HG02610 (cell line): Measurements from ENCODE around the gene BCL2L14.

ENCODE experiments used
- ATAC-seq: cut with Tn5 transposase; IDR thresholded peaks from one replicate; pipeline ENCODE4 v1.9.1; 2021; ENCODE audit warnings: mild to moderate bottlenecking, moderate library complexity; ENCODE audit not compliant: unreplicated experiment

The BCL2L14 gene

DNA sequence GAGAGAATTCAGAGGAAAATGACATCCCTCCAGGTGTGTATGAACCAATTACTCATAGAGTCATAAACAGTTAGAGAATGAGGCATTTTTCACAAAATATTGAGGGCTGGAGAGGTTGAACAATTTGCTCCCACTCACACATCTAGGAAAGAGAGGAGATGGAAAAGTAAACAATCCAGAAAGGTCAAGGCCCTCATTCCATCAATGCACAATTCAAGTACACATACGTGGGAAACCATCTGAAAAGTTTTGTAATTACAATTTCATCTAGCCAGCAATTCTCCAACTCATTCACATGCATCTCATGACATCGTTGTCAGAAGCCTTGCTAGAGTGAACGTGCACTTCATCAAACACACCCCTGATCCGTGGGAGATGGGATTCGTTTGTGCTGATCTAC lies 15.7 kb upstream of the BCL2L14 start:
- ATAC-seq: no peak

- ATAC-seq: no peak
These were observed 13.8 kb upstream of the BCL2L14 start for GRCh38 chr12:12056951-12057350.

GRCh38 chr12:12064596-12064995 lies 6.1 kb upstream of the BCL2L14 start:
- ATAC-seq: no peak

GRCh38 chr12:12068751-12069150 lies 2.0 kb upstream of the BCL2L14 start:
- ATAC-seq: no peak

DNA sequence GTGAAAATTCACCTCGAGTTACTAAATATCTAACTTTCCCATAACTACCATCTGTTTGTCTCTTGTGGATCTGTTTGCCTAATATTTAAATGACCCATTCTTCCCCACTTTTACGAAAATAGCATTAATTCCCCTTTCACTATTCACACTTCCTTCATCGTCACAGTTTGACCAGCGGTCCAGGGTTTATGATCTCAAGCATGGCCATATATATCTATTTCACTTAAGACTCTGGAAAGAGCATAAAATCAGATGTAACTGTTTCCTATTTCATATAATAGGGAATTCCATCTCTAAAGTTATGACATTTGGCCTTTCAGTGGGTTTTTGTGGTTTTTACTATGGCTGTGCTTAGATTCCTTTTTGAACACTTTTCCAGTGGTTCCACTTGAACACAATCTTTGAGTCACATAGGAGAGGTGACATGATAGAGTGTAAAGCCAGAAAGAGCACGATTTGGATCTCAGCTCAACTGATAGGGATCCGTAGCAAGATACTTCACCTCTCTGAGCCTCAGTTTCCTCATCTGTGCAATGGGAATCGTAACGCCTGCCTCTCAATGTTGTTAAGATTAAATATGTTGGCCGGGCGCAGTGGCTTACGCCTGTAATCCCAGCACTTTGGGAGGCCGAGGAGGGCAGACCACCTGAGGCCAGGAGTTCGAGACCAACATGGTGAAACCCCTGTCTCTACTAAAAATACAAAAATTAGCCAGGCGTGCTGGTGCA lies 754 bp upstream of the BCL2L14 start:
- no peak for ATAC-seq

GRCh38 chr12:12072064-12072760 lies 1.5 kb downstream of the BCL2L14 start:
- peak; percentile 57 for ATAC-seq

DNA sequence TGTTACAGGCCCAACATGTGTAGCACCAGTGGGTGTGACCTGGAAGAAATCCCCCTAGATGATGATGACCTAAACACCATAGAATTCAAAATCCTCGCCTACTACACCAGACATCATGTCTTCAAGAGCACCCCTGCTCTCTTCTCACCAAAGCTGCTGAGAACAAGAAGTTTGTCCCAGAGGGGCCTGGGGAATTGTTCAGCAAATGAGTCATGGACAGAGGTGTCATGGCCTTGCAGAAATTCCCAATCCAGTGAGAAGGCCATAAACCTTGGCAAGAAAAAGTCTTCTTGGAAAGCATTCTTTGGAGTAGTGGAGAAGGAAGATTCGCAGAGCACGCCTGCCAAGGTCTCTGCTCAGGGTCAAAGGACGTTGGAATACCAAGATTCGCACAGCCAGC lies 8.6 kb downstream of the BCL2L14 start:
- no peak for ATAC-seq

DNA sequence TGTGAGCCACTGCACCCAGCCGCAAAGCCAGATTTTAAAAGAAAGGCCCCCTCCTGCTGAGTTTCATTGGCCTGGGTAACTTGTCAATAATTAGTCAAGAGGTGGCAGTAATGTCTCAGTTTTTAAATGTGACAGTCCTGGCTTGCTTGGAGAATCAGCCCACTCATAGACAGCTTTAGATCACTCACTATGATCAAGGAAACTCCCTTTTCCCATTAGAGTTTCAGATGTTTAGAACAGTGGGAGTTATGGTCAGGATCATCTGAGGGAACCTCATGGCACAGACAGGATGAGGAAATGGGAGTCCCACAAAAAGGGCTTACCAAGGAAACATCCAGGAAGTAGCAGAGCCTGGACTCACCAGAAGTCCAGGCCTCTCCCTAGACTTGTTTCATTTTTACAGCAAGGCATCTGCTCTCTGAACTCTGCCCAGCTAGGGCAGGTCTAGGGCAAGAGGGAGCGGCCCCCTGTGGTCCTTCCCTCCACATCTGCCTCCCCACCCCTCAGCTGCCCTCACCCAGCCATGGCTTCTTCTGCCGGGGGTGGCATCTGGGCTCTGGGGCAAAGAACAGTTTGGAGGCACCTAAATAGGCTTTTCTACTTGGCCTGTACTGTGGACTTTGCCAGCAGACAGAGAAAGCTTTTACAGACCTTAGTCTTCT lies 11.2 kb downstream of the BCL2L14 start:
- ATAC-seq: peak; percentile 45

GRCh38 chr12:12083688-12084087 lies 12.9 kb downstream of the BCL2L14 start:
- ATAC-seq: no peak

- no peak for ATAC-seq
These were observed 15.6 kb downstream of the BCL2L14 start for GRCh38 chr12:12086362-12086761.

DNA sequence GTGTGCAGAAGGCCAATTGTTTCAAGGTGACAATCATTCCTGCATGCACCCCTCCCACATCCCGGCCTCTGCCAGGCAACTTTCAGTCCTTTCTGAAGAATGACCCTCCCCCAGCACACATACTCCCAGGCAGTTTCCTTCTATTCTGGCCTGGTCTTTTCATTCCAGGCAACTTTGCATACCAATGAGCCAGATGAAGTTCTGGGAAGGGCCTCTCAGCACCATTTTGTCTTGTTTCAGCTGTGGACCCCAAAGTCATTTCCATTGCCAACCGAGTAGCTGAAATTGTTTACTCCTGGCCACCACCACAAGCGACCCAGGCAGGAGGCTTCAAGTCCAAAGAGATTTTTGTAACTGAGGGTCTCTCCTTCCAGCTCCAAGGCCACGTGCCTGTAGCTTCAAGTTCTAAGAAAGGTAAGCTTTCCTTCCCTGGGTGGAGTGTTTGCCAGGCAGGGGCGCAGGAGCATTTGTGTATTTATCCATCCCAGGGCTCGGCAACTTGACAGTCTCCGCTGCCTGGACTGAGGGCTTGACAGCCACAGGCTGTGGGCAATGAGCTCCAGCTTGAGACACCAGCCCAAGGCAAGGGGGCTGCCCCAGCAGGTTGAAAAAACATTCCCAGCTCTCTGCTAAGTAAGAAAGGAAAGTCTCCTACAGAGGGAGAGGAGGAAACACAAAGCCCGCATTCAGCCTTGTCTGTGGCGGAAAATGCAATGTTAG lies 16.4 kb downstream of the BCL2L14 start:
- no peak for ATAC-seq

- no peak for ATAC-seq
These were observed 16.9 kb downstream of the BCL2L14 start for GRCh38 chr12:12087693-12088034.

DNA sequence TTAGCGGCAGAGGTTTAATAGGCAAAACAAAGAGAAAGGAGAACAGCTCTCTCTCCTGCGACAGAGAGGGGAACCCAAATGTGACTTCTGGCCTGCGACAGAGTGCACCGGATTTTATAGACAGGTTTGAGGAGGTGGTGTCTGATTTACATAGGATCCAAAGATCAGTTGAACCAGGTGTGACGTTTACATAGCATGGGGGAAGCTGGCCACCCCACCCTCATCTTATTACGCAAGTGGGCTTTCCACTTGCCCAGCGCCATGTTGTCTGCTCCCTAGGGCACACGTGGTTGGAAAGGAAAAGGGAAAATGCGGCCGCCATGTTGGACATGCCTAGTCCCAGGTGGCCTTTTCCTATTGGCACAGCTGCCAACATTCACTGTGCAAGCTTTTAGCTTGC lies 17.4 kb downstream of the BCL2L14 start:
- ATAC-seq: no peak

DNA sequence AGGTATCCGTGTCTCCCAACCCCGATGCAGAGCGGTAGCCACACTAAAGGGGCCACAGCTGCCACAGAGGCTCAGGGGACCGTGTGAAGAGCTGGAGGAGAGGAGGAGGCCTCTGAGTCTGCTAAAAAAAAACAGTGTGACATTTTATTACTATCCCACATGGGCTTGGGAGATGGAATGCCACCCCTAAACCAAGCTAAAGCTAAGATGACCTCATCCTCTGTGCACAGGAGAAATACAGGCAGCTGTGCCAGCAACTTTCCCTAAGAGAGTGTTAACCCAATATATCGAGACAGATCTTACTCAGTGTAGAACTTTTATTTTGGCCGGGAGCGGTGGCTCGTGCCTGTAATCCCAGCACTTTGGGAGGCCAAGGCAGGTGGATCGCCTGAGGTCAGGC lies 18.0 kb downstream of the BCL2L14 start:
- no peak for ATAC-seq

DNA sequence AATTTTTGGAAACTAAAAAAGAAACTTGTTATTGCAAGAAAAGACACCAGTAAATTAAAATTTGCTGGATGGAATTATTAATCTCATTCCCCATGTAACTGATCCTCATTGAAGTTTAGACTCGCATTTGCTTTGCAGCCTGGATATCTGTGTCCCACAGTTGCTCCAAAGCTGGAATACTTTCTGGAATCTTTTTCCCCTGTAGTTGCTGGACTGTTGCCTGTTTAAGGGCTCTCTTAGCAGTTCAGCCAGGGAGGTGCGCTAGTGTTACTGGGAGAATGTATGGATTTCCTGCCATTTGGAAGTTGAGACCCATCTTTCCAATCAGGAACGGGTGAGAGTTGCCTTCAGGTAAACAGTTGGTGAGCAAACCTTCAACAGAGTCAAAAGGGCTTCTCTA lies 20.3 kb downstream of the BCL2L14 start:
- ATAC-seq: no peak

- no peak for ATAC-seq
These were observed 21.4 kb downstream of the BCL2L14 start for GRCh38 chr12:12091977-12092663.

- ATAC-seq: no peak
These were observed 23.7 kb downstream of the BCL2L14 start for GRCh38 chr12:12094481-12094880.

DNA sequence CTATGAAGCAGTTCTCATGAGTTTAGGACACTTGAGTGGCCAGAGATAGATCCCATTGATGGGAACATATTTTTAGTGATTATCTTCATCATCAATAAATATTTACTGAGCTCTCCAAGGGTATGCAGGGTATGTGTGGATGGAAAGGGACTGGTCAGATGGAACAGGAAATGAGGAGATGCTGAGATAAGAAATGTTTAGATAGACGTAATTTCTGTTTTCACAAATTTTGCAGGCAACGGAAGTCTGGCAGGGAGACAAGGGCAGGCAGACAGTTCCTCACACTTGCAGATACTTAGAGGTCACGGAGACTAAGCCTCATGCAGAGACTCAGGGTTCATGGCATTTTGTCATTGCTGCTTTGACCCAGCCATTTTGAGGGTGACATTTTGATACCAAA lies 24.3 kb downstream of the BCL2L14 start:
- ATAC-seq: no peak

DNA sequence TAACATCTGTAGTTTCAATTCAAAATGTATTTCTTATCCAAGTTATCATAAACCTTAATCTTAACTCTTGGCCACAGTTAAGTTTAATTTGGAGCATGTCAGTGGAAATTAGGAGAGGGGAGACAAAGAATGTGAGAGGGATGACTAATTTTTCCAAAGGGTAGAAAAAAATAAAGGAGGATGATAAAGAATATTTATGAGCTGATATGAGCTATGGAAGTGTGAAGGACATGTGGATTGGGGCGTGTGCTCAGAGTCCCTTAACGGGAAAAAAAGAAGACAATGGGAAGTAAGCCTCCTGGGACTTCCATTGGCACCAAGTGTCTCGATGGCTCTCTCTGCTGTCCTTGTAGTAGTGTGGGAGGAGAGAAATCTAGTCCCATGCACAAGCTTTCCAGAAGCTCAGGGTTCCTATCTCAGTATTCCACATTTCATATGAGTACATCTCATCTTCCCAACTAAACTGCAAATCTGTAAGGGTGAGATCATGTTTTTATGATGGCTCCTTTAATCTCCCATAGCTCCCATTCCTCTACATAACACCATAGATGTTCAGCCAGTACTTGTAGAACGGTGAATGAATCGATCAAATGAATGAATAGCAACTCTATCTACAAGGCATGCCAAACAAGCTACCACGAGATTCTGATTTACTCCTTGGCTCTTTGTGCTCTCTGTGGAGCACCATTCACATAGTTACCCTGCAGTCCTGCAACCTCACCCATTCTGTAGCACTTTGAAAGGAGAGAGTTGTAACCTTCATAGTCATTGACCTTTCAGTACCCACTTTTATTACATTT lies 27.4 kb downstream of the BCL2L14 start:
- ATAC-seq: no peak

GRCh38 chr12:12098691-12099015 lies 27.9 kb downstream of the BCL2L14 start:
- ATAC-seq: no peak
